GM19468 (cell line): ENCODE measurements around the gene SART1.
"Not testable (repeated sequence)": the region's sequence is repeated elsewhere in the genome, so short reads cannot be mapped to it uniquely, and the experiment has no call there.

ENCODE experiments used
- ATAC-seq: cut with Tn5 transposase; IDR thresholded peaks from one replicate; pipeline ENCODE4 v1.9.1; 2021; ENCODE audit warnings: mild to moderate bottlenecking, moderate library complexity, moderate number of reproducible peaks; ENCODE audit not compliant: unreplicated experiment; ENCODE audit errors: extremely low read depth

Gene SART1

DNA sequence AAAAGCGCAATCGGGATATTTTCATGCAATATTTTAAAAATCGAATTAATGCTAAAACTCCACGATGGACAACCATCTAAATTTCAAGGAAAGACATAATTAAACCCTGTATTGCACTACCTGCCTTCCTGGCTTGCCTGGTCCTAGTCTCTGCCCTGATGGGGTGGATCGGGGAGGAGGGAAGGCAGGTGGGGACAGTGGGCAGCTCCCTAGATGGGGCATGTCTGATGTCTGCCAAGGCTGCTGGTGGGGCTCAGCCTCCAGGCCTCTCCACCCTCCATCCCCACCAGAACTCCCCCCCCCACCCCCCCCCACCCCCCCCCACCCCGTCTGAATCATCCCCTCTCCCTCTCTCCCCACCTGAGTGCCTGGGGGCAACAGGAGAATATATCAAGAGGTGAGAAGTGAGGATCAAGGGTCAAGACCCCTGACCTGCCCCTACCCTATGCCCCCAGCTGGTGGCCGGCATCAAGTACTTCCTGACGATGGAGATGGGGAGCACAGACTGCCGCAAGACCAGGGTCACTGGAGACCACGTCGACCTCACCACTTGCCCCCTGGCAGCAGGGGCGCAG is 50.9 kb downstream of the SART1 start:
- no peak for ATAC-seq

DNA sequence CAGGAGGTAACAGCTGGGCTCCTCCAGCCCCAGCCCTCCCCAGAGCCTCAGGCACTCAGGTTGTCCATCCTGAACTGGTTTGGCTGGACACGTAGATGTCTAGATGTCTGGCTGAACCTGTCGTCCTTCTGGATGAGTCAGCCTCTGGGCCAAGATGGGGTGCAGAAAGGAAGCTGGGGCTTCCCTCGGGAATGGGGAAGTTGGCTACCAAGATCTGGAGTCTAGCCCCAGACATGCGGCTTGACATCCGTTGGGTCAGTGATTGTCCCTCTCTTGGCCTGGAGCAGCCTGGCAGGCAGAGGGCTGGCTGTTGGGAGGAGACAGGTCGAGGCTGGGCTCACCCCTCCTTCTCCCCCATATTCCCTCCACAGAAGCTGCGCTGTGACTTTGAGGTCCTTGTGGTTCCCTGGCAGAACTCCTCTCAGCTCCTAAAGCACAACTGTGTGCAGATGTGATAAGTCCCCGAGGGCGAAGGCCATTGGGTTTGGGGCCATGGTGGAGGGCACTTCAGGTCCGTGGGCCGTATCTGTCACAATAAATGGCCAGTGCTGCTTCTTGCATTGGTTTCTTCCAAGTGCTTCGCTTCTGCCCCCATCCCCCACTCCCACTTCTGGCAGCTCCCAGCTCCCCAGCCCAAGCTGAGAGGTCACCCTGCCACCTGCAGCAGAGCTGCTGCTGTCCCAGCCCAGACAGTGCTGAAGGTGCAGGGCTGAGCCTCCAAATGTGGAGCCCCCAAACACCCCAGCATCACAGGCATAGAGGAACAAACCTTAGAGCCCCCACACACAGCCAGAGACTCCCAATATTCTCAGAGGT is 51.6 kb downstream of the SART1 start:
- no peak for ATAC-seq

DNA sequence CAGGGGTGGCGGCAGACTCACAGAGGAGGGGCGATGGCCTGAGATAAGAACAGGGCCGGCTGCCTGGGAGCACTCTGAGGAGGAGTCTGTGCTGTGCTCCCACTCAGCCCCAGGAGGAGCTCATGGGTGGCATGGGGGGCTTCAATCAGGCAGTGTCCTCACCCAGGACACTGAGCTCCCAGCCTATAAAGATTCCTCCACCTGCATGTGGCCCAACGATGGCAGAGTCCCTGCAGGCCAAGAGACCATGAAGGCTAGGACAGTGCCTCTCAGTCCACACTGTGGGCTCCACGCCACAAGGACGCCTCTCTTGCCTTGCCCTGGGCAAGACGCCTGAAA is 52.2 kb downstream of the SART1 start:
- no peak for ATAC-seq

DNA sequence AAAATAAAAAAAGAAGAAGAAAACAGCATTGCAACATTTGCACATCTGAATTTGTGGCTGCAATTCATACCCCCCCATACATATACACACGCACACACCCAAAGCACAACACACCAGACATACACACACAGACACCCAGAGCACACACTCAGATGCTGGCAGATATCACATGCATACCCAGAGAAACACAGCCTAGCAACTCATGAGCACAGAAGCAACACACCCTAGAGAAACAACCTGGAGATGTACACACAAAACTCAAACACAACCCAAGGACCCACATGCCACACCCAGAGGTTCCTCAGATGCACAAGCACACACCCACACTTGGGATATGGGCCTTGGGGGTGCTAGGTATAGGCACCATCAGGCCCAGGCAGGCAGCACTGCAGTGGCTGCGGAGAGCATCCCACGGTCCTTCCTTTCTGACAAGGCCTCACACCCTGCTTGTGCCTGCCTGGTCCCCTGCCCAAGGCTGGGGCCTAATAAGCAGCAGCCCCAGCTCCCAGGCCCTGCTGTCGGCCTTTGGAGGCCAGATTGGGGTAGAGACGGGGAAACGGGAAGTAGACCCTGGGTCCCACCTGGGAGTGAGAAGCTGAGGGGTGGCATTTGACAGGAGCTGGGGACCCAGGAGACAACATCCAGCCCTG is 53.4 kb downstream of the SART1 start:
- no peak for ATAC-seq

DNA sequence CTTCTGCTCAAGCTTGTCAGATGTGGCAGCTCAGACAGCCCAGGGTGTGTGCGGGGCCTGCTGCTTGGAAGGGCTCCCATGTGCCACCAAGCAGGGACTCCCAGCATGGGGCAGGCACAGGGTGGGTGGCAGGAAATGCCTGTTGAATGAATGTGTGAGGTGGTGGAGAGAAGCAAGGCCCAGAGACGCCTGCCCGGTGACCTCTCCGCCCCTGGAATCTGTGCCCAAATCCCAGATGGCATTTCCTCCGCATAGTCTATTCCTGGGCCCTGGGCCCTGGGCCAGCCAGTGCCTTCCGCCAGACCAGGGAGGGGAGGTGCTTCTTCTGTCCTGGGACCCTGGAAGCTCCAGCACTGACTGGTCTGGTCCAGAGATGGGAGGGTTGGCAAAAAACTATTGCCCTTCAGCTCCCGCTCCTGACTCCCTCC is 53.9 kb downstream of the SART1 start:
- ATAC-seq, result no peak

DNA sequence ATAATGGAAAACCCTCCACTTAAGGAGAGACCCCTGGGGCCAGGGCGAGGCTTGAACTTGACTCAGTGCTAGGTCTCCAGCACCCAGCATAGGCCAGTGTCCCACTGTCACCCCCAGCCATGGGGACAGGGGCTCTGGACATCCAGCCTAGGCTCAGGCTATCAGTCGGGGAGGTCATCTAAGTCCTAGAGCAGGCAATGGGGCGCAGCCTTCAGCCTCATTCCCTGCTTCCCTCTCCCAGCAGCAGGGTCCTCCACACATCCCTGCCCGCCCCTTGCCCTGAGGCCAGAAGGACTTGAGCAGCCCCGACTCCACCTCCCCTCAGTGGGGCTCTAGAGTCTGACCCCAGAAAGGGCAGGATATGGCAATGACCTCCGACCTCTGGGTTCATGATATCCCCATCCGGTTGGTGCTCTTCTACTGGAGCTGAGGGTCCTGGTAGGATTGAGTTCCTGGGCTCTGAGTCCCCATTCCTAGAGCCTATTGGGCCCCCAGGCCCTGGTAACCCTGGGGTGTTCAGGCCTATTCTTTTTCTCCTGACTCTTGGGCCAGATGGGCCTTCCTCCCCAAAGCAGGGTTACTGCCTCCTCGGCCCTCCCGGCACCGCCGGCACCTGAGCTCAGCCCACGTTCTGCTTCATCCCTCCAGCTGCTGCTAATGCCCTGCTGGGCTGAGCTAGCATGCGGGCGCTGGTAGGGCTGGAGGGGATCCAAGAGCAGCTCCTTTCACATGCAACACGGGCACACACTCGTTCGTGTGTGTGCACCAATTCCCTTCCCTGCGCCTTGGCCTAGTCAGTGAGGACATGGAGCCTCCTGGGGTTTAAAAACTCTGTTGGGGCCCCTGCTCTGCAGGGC is 54.6 kb downstream of the SART1 start:
- no peak for ATAC-seq

DNA sequence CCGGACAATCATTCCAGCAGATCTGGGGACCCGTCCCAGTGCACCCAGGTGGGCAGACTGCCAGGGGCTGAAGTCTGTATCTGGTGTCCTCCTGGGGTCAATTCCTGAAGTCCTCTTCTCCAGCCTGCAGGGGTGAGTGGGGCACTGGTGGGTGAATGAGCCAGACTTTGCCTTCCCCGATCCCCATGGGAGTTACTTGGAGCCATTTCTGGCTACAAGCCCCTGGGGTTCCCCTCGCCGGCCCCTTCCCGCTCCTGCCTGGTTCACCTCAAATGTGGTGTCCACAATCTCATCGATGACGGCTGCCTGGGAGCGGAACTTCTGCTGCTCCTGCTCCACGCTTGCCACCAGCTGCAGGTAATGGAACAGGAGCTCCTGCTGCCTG is 55.3 kb downstream of the SART1 start:
- ATAC-seq, result no peak

DNA sequence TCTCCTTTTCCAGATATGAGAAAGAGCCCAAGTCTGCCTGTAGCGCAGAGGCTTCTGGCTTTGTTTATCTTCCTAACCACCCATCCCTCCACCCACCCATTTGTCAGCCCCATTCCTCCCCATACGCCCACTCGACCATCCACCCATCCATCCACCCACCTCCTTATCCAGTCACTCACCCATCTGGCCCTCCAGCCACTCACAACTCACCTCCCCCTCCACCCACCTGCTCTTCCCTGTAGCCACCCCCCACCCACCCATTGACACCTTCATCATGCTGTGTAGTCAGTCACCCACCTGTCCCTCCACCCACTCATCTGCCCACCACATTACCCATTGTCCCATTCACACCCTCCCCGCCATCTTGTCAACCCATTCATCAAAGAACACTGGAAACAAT is 55.8 kb downstream of the SART1 start:
- ATAC-seq, result no peak

DNA sequence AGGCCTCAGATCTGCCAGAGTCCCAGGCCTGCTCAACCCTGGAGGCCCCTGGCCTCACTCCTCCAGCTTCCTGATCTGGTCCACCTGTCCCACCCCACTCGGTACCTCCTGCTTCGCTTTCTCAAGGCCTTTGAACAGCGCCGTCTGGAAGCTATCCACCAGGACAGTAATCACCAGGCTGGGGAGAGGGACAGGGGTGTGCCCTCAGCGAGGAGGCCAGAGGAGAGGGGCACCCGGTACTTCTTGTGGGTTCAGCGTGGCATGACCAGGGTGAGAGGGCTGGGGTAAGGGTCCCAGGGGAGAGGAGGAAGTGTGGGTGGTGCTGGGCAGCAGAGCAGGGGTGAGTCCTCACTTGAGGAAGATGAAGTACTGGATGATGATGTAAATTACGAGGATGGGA is 58.7 kb downstream of the SART1 start:
- no peak for ATAC-seq

DNA sequence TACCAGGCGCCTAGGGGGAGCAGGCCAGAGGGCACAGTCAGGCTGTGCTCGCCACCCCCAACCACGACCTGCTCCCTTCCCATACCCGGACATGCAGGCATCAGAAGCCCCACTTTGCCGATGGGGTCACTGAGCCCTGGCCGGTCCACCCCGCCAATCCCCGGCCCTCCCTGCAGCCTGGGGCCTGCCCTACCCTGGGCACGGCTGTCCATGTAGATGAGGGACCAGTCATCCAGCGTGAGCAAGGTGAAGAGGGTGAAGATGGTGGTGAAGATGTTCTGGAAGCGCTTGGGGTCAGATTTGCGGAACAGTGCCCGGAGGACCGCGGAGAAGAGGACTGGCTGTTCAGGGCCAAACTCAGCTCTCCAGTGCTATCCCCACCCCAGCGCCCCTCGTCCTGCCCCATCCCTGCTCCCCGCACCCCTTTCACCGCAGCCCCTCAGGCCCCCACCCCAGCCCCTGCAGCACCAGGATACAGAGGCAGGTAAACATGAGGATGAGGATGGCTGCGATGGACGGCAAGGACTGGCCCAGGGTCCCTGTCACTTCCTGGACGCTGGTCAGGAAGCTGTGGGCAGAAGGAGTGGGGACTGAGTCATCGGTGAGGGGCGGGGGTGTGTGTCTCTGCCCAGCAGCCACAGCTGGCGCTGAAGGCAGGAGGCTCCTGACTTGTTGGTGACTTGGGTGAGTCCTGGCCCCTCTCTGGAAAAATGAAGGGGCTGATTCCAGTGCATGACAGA is 59.3 kb downstream of the SART1 start:
- ATAC-seq, result no peak

DNA sequence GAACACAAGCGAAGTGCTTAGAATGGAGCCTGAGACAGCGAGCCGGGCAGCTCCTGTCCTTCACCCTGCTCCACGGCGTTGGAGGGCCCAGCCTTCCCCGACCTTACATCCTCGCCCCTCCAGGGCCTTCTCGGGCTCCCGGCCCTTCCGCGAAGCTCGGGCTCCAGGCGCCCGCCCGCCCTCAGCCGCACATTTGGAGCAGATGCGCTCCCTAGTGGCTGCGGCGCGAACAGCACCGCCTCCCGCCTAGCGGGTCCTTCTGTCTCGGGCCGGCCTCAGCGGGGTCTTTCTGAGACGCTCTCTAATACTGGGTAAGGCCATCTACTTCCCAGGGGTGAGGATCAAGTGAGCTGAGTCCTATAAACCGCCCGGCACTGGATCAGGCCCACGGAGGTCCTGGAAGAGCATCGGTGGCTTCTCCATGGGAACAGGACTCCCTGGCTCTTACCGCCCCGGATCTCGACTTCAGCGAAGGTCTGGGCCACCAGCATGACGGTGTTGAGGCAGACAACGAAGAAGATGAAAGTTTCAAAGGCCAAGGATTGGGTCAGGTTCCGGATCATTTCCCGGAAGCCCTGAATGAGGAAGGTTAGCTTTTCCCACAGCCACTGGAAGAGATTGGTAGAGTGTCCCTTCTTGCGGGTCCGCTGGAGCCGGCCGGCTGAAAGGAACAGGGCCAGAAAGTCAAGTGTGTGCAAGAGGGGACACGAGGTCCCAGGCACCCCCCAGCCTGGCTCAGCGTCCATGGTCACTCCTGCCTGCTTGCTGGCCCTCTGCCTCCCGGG is 61.1 kb downstream of the SART1 start:
- ATAC-seq, result no peak

DNA sequence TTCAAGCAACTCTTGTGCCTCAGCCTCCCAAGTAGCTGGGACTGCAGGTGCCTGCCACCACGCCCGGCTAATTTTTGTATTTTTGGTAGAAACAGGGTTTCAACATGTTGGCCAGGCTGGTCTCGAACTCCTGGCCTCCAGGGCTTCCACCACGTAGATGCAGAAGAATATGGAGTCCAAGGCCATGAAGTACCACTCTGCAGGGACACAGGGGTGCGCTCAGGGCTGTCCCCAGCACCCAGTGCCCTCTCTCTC is 61.6 kb downstream of the SART1 start:
- ATAC-seq, result not testable (repeated sequence)

DNA sequence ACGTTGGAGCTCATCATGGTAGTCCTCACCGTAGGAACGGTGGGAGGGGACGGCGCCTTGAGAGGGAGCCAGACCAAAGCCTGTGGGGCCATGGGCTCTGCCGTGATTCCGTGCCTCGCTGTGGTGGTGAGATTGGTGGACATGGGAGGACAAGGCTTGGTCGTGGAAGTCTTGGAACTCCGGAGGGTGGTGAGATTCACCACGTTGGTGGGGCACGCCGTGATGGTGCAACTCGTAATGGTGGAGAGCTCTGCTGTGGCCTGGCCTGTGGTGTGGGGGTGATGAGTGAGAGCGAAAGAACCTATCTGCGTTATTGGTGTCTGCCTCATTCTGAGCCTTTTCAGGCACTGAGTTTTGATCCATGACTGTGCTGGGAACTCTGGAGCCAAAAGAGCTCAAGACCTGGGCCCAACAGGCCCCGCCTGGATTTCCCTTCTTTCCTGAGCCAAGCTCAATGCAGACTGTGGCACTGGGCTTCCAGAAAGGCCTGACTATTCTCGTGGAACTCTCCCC is 64.5 kb downstream of the SART1 start, which contains the start of gene CATSPER1:
TSS of gene CATSPER1 (minus strand) at position 463 of the 513 bp plus-strand sequence. CDS start at position 363, 100 bp downstream.
- no peak for ATAC-seq
